ENCODE results near the gene RBMX.

Gene RBMX

GRCh38 chrX:136828830-136829229, 51.7 kb downstream of the RBMX start:
- DNase-seq: no peak

GRCh38 chrX:136827026-136827425, 53.5 kb downstream of the RBMX start:
- DNase-seq: no peak

- no peak for DNase-seq
Observed at GRCh38 chrX:136825771-136826170, 54.8 kb downstream of the RBMX start.
